AG09309 (cell line): ENCODE measurements around the gene MUSTN1.

Experiments used
- DNase-seq: peaks from one replicate; pipeline ENCODE4 v3.0.0-alpha.2; 2010; ENCODE audit warnings: low read depth
- H3K4me3 ChIP-seq: 2 replicates; pipeline ENCODE4 v1.5.1; 2011; ENCODE audit warnings: mild to moderate bottlenecking, low read depth, low read length, moderate library complexity; ENCODE audit not compliant: control insufficient read depth
- TF ChIP-seq, protein P1 (sequence below): IDR thresholded peaks from 2 replicates; pipeline ENCODE4 v1.5.1; 2011; ENCODE audit warnings: mild to moderate bottlenecking, low read depth, low read length, inconsistent platforms; ENCODE audit not compliant: insufficient read depth, control insufficient read depth; ENCODE audit errors: missing control alignments

The MUSTN1 gene

DNA sequence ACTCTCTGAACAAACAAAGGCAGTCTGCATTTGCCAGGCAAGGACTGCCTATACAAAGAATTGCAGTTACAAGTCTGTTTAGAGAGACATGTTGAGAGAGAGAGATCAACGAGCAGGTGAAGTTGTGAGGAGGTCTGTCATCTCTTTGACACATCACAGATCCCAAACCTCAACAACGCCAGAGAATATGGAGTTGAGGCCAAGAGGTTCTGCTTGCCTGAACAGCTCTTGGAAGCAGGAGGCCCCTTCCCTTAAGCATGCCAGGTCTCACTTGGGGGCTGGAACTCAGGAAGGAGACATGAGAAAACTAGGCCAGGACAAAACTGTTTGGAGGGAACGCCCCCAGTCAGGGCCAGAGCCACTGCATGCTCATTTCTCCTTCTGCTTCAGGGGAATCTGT lies 22.3 kb upstream of the MUSTN1 start:
- no peak for DNase-seq
- TF ChIP-seq, protein P1, sequence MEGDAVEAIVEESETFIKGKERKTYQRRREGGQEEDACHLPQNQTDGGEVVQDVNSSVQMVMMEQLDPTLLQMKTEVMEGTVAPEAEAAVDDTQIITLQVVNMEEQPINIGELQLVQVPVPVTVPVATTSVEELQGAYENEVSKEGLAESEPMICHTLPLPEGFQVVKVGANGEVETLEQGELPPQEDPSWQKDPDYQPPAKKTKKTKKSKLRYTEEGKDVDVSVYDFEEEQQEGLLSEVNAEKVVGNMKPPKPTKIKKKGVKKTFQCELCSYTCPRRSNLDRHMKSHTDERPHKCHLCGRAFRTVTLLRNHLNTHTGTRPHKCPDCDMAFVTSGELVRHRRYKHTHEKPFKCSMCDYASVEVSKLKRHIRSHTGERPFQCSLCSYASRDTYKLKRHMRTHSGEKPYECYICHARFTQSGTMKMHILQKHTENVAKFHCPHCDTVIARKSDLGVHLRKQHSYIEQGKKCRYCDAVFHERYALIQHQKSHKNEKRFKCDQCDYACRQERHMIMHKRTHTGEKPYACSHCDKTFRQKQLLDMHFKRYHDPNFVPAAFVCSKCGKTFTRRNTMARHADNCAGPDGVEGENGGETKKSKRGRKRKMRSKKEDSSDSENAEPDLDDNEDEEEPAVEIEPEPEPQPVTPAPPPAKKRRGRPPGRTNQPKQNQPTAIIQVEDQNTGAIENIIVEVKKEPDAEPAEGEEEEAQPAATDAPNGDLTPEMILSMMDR = no peak
- no peak overlapping the region for H3K4me3 ChIP-seq

GRCh38 chr3:52856666-52857065 lies 21.8 kb upstream of the MUSTN1 start:
- TF ChIP-seq, protein P1 = no peak
- DNase-seq = no peak
- no peak overlapping the region for H3K4me3 ChIP-seq

DNA sequence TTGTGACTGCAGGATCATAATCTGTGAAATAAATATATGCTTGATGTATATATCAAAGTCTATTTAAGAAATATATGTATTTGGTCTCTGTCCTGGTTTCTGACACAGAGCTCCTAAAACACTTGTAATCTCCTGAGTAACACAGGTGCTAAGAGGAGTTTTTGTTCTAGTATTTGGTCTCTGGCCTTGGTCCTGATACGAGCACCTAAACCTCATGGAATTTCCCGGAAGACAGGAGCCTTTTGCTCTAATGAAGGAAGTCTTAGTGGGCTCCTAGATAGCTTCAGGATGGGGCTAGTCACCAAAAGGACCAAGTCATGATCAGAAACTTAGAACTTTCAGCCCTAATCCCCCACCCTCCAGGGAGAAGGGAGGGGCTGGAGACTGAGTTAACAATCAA lies 19.2 kb upstream of the MUSTN1 start:
- no peak overlapping the region for H3K4me3 ChIP-seq
- no peak for DNase-seq
- TF ChIP-seq, protein P1 = no peak

DNA sequence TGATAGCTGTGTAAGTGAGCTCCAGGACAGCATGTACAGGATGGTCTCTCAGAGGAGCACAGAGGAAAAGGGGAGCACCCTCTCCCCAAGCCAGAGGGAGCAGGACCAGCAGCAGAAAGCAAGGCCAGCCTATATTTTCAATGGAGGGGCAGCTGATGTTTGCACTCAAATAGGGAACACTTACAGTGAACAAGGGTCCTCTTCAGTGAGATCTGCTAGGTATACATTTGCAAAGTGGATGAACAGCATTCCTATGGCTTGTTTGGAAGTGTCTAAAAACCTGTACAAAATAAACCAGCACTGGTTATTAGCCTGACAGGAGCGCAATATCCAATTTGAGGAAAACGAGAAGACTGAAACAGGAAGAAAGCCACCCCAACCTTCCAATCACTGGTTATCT lies 17.6 kb upstream of the MUSTN1 start:
- no peak for DNase-seq
- no peak overlapping the region for H3K4me3 ChIP-seq
- TF ChIP-seq, protein P1 = no peak

DNA sequence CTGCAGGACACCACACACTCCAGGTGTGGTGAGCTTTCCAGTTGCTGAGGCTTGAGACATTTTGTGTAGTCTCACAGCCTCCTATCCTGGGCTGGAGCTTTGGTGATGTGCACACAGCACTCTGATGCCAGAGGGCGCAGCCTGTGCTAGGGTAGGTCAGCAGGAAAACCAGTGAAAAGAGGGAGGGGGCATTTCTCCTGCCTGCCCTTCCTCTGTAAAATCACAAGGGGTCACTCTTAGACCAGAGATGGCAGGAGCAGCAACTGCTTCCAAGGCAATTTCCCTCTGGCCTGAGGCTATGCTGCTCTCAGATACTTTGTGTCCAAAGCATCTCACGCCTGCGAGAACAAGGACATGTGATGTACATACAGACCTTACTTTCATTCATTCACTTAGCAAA lies 16.5 kb upstream of the MUSTN1 start:
- TF ChIP-seq, protein P1 = peak; percentile 68
- DNase-seq = no peak
- no peak overlapping the region for H3K4me3 ChIP-seq

DNA sequence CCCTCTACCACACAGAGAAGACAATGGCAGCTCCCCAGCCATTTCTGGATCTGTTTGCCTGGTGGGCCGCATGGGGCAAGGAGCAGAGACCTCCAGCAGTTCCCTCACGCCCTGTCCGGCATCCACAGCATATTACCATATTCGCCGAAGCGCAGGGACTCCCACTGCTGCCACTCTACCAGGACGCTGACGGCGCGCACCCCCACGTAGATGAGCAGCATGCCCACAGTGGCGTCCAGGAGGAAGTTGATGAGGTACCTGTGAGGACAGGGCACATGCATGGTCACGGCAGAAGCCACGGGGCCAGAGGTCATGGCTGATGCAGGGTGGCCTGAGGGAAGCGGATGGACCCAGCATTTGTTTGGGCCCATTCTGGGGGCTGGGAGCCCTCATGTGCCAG lies 14.8 kb upstream of the MUSTN1 start:
- no peak overlapping the region for H3K4me3 ChIP-seq
- DNase-seq = no peak

DNA sequence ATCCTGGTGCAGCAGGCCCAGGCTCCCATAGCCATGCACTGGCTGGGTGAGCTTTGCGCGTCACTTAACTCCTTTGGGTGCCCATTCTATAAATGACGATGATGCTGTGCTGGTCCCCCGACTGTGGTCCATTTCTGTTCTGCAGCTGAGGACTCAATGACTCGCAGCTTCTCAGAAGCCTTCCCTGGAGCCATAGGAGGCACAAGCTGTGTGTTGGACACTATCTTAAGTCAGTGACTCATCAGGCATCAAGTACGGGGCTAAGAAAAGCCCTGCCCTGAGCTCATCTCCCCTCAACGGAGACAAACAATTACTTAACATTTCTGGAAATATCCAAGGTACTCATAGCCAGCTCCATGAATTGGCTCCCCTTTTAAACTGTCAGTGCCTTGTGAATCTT lies 13.8 kb upstream of the MUSTN1 start:
- H3K4me3 ChIP-seq = no peak overlapping the region
- peak; percentile 39 for DNase-seq
- TF ChIP-seq, protein P1 = no peak

More for the DNA sequence above, 14.8 kb upstream of the MUSTN1 start:
- TF ChIP-seq, protein P1 = no peak
